Mesenchymal stem cell (in vitro differentiated cells and primary cell): Measurements from ENCODE around the gene DTWD2.
"Not testable (repeated sequence)": the region's sequence is repeated elsewhere in the genome, so short reads cannot be mapped to it uniquely, and the experiment has no call there.

Experiments
- DNase-seq: peaks from one replicate; pipeline ENCODE4 v3.0.0-alpha.2; 2013
- H2AFZ ChIP-seq: one replicate; pipeline ENCODE4 v1.6.1; 2013; ENCODE audit warnings: low read depth, mild to moderate bottlenecking, control low read depth, inconsistent platforms, low read length, moderate library complexity
- H2AK5ac ChIP-seq: 2 replicates; pipeline ENCODE4 v1.6.1; 2013; ENCODE audit warnings: low read length, moderate library complexity, mild to moderate bottlenecking, inconsistent platforms; ENCODE audit not compliant: severe bottlenecking
- H2BK120ac ChIP-seq: one replicate; pipeline ENCODE4 v1.6.1; 2013; ENCODE audit warnings: low read depth, mild to moderate bottlenecking, inconsistent platforms, low read length, moderate library complexity
- H2BK12ac ChIP-seq, 2 experiments: one replicate each; pipeline ENCODE4 v1.6.1; 2013; ENCODE audit warnings: inconsistent platforms in 2 of 2, low read length in 2 of 2, mild to moderate bottlenecking in 2 of 2, moderate library complexity in 2 of 2, control low read depth in 1 of 2
- H2BK15ac ChIP-seq: one replicate; pipeline ENCODE4 v1.6.1; 2013; ENCODE audit warnings: mild to moderate bottlenecking, low read depth, inconsistent platforms; ENCODE audit not compliant: poor library complexity, severe bottlenecking
- H2BK5ac ChIP-seq: 2 replicates; pipeline ENCODE4 v1.6.1; 2013; ENCODE audit warnings: low read depth, mild to moderate bottlenecking, low read length, control low read depth, inconsistent platforms; ENCODE audit not compliant: poor library complexity, severe bottlenecking
- H3K14ac ChIP-seq, 2 experiments: one replicate each; pipeline ENCODE4 v1.6.1; 2013; ENCODE audit warnings: inconsistent platforms in 2 of 2, low read length in 2 of 2, control low read depth in 1 of 2, mild to moderate bottlenecking in 1 of 2, moderate library complexity in 1 of 2
- H3K18ac ChIP-seq, 2 experiments: one replicate each; pipeline ENCODE4 v1.6.1; 2013; ENCODE audit warnings: inconsistent platforms in 2 of 2, low read length in 2 of 2, control low read depth in 1 of 2, low read depth in 1 of 2, mild to moderate bottlenecking in 1 of 2
- H3K23ac ChIP-seq, 2 experiments: one replicate each; pipeline ENCODE4 v1.6.1; 2013; ENCODE audit warnings: inconsistent platforms in 2 of 2, low read length in 2 of 2, mild to moderate bottlenecking in 2 of 2, moderate library complexity in 2 of 2, control low read depth in 1 of 2
- H3K27ac ChIP-seq: 2 replicates; pipeline ENCODE4 v1.5.1; 2013; ENCODE audit warnings: mild to moderate bottlenecking, moderate library complexity, low read length, control low read depth, inconsistent platforms; ENCODE audit not compliant: poor library complexity, severe bottlenecking
- H3K27me3 ChIP-seq, 2 experiments: 2 replicates each; pipeline versions ENCODE4 v1.6.1 to v1.7.0; 2013; ENCODE audit warnings: low read length in 2 of 2, mild to moderate bottlenecking in 2 of 2, moderate library complexity in 2 of 2, control low read depth in 1 of 2, inconsistent platforms in 1 of 2; ENCODE audit not compliant: control insufficient read depth in 1 of 2, insufficient read depth in 1 of 2
- H3K36me3 ChIP-seq, 2 experiments: 2 replicates each; pipeline versions ENCODE4 v1.6.1 to v1.7.0; 2013; ENCODE audit warnings: low read length in 2 of 2, control low read depth in 1 of 2, inconsistent platforms in 1 of 2, low read depth in 1 of 2, mild to moderate bottlenecking in 1 of 2; ENCODE audit not compliant: insufficient read depth in 2 of 2, control insufficient read depth in 1 of 2
- H3K4ac ChIP-seq, 2 experiments: one replicate each; pipeline ENCODE4 v1.6.1; 2013; ENCODE audit warnings: inconsistent platforms in 2 of 2, low read length in 2 of 2, mild to moderate bottlenecking in 2 of 2, moderate library complexity in 2 of 2, control low read depth in 1 of 2, low read depth in 1 of 2
- H3K4me1 ChIP-seq: 2 replicates; pipeline ENCODE4 v1.6.1; 2013; ENCODE audit warnings: low read depth, low read length, control low read depth; ENCODE audit not compliant: control insufficient read depth, insufficient read depth
- H3K4me2 ChIP-seq: 2 replicates; pipeline ENCODE4 v1.6.1; 2013; ENCODE audit warnings: low read length, mild to moderate bottlenecking, inconsistent platforms; ENCODE audit not compliant: poor library complexity, severe bottlenecking
- H3K4me3 ChIP-seq, 2 experiments: 2 replicates each; pipeline versions ENCODE4 v1.5.1 to v1.7.0; 2013; ENCODE audit warnings: low read length in 2 of 2, mild to moderate bottlenecking in 2 of 2, control low read depth in 1 of 2, low read depth in 1 of 2; ENCODE audit not compliant: insufficient read depth in 1 of 2
- H3K79me1 ChIP-seq: replicated peaks from 2 replicates; pipeline ENCODE4 v1.6.1; 2013; ENCODE audit warnings: mild to moderate bottlenecking, control low read depth, low read length, inconsistent platforms; ENCODE audit not compliant: poor library complexity, severe bottlenecking
- H3K9ac ChIP-seq: 2 replicates; pipeline ENCODE4 v1.7.0; 2013; ENCODE audit warnings: mild to moderate bottlenecking, low read length, moderate library complexity
- H3K9me3 ChIP-seq: 2 replicates; pipeline ENCODE4 v1.7.0; 2013; ENCODE audit warnings: mild to moderate bottlenecking, low read length; ENCODE audit not compliant: control insufficient read depth
- H4K8ac ChIP-seq: one replicate; pipeline ENCODE4 v1.6.1; 2013; ENCODE audit warnings: inconsistent platforms, mild to moderate bottlenecking, low read length, moderate library complexity
- H4K91ac ChIP-seq: one replicate; pipeline ENCODE4 v1.6.1; 2013; ENCODE audit warnings: mild to moderate bottlenecking, low read length, inconsistent platforms
- WGBS: methylation state at CpG from one replicate; pipeline ENCODE4 v1.1.7; 2013; ENCODE audit warnings: mixed read lengths; 5-methylcytosine and 5-hydroxymethylcytosine counted together

DTWD2 gene

DNA sequence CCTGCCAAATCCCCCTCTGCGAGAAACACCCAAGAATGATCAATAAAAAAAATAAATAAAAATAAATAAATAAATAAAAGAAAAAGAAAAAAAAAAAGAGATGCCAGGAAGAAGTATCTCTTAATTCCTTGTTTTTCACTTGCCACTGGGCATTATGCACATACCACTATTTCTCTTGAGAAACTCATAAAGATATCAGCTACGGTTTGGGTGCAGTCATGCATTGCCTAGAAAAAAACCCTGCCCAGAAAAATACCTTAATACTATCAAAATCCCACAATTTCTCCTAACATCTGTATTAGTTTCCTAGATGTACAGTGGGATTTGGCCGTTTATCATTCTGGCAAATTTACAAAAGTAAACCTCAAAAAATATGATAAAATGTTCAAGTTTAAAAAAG, 22.5 kb downstream of the DTWD2 start:
- no peak overlapping the region for H2AK5ac ChIP-seq
- H3K9ac ChIP-seq: no peak overlapping the region
- H4K8ac ChIP-seq: no peak overlapping the region
- H3K4me2 ChIP-seq: no peak overlapping the region
- no peak overlapping the region for H3K23ac ChIP-seq
- H3K27ac ChIP-seq: no peak overlapping the region
- H3K4ac ChIP-seq: no peak overlapping the region
- no peak overlapping the region for H2BK12ac ChIP-seq
- H2BK120ac ChIP-seq: no peak overlapping the region
- no peak overlapping the region for H2BK15ac ChIP-seq
- H3K4me1 ChIP-seq: peaks cover 11% of the 10 kb centered on the region
- no peak overlapping the region for H3K14ac ChIP-seq
- no peak overlapping the region for H4K91ac ChIP-seq
- no peak overlapping the region for H3K4me3 ChIP-seq
- WGBS: 100% methylated on average over 1 of the region's 3 CpGs
- no peak overlapping the region for H2BK5ac ChIP-seq
- H2AFZ ChIP-seq: no peak overlapping the region
- no peaks in the 10 kb centered on the region for H3K27me3 ChIP-seq
- peaks cover 15% of the 10 kb centered on the region for H3K79me1 ChIP-seq
- H3K9me3 ChIP-seq: no peaks in the 10 kb centered on the region
- H3K18ac ChIP-seq: no peak overlapping the region
- no peak for DNase-seq
- H3K36me3 ChIP-seq: no peaks in the 10 kb centered on the region

GRCh38 chr5:118964970-118965369, 23.4 kb downstream of the DTWD2 start:
- H2BK5ac ChIP-seq, H3K4ac ChIP-seq, H3K4me3 ChIP-seq, H2BK120ac ChIP-seq, H2BK15ac ChIP-seq, H2BK12ac ChIP-seq, H4K8ac ChIP-seq, H4K91ac ChIP-seq, H3K18ac ChIP-seq, H3K4me2 ChIP-seq, H3K23ac ChIP-seq, H3K79me1 ChIP-seq, H3K14ac ChIP-seq, H3K9ac ChIP-seq, H3K27ac ChIP-seq, H3K9me3 ChIP-seq, H3K27me3 ChIP-seq, H3K36me3 ChIP-seq, H2AK5ac ChIP-seq, DNase-seq, H2AFZ ChIP-seq: not testable (repeated sequence)
- 97% methylated on average over 23 of the region's 34 CpGs for WGBS
- peaks cover 11% of the 10 kb centered on the region for H3K4me1 ChIP-seq

DNA sequence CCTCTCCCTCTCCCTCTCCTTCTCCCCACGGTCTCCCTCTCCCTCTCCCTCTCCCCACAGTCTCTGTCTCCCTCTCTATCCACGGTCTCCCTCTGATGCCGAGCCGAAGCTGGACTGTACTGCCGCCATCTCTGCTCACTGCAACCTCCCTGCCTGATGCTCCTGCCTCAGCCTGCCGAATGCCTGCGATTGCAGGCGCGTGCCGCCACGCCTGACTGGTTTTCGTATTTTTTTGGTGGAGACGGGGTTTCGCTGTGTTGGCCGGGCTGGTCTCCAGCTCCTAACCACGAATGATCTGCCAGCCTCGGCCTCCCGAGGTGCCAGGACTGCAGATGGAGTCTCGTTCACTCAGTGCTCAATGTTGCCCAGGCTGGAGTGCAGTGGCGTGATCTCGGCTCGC, 24.0 kb downstream of the DTWD2 start:
- not testable (repeated sequence) for H4K8ac ChIP-seq, H3K9me3 ChIP-seq, H2AK5ac ChIP-seq, H2BK120ac ChIP-seq, H3K18ac ChIP-seq, H2AFZ ChIP-seq, H3K4ac ChIP-seq, H3K4me2 ChIP-seq, H2BK5ac ChIP-seq, H2BK12ac ChIP-seq, H3K23ac ChIP-seq, H3K36me3 ChIP-seq, H3K27me3 ChIP-seq, H3K27ac ChIP-seq, H3K9ac ChIP-seq, H3K14ac ChIP-seq, H2BK15ac ChIP-seq, H3K4me3 ChIP-seq, H4K91ac ChIP-seq, H3K79me1 ChIP-seq, DNase-seq
- peaks cover 11% of the 10 kb centered on the region for H3K4me1 ChIP-seq
- 91% methylated on average over 15 of the region's 22 CpGs for WGBS

DNA sequence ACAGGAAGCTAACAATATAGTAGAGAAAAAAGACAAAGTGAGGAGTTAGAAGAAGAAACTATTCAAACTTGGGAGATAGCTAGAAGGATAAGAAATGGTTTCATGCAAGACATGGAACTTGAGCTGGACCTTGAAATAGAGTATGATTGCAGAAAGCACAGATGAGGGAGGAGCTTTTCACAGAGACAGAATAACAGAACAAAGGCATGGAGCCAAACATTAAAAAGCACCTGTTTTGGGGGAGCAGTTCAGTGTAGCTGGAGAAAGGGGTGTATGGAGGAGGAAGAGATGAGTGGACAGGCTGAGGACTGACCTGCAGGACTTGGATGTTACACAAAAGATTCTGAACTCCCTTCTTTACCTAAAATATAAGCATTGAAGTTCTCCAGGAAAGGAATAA, 25.2 kb downstream of the DTWD2 start:
- no peak overlapping the region for H2BK5ac ChIP-seq
- H3K27me3 ChIP-seq: no peaks in the 10 kb centered on the region
- H2BK12ac ChIP-seq: no peak overlapping the region
- H3K9ac ChIP-seq: no peak overlapping the region
- H4K8ac ChIP-seq: no peak overlapping the region
- H3K4me2 ChIP-seq: no peak overlapping the region
- no peaks in the 10 kb centered on the region for H3K36me3 ChIP-seq
- no peaks in the 10 kb centered on the region for H3K4me1 ChIP-seq
- H3K4ac ChIP-seq: no peak overlapping the region
- H2BK15ac ChIP-seq: no peak overlapping the region
- H3K4me3 ChIP-seq: no peak overlapping the region
- H2AK5ac ChIP-seq: no peak overlapping the region
- no peak overlapping the region for H2AFZ ChIP-seq
- H3K79me1 ChIP-seq: peaks cover 3% of the 10 kb centered on the region
- no peak overlapping the region for H3K18ac ChIP-seq
- H2BK120ac ChIP-seq: no peak overlapping the region
- no peak for DNase-seq
- H3K27ac ChIP-seq: no peak overlapping the region
- H4K91ac ChIP-seq: no peak overlapping the region
- H3K23ac ChIP-seq: no peak overlapping the region
- no peak overlapping the region for H3K14ac ChIP-seq
- no peaks in the 10 kb centered on the region for H3K9me3 ChIP-seq
